LNCAP (cell line): ENCODE results near the gene NDUFS8.

Source experiments
- CTCF ChIP-seq: fragments of 450-650 bp; IDR thresholded peaks from 2 replicates; pipeline ENCODE4 v1.5.1; 2017; ENCODE audit warnings: mild to moderate bottlenecking

Gene NDUFS8

GRCh38 chr11:68042219-68043028 lies 11.9 kb downstream of the NDUFS8 start:
- no peak for TF ChIP-seq CTCF

- no peak for TF ChIP-seq CTCF
Measured at GRCh38 chr11:68043029-68043348, 12.5 kb downstream of the NDUFS8 start.

GRCh38 chr11:68043349-68044144 lies 13.1 kb downstream of the NDUFS8 start:
- no peak for TF ChIP-seq CTCF

GRCh38 chr11:68044145-68044813 lies 13.8 kb downstream of the NDUFS8 start:
- no peak for TF ChIP-seq CTCF

- no peak for TF ChIP-seq CTCF
Measured at GRCh38 chr11:68044898-68045351, 14.4 kb downstream of the NDUFS8 start.

- no peak for TF ChIP-seq CTCF
Measured at GRCh38 chr11:68047437-68048290, 17.2 kb downstream of the NDUFS8 start.
